Neural crest cell (in vitro differentiated cells): ENCODE data around the gene RIMBP2. TPM values are rescaled to one million over a fixed set of nuclear protein-coding genes. Genes with fewer than 3 reads are reported as not detected.

Experiments used
- DNase-seq: peaks from one replicate; pipeline ENCODE4 v3.0.0; 2021; ENCODE audit warnings: low read depth, mixed read lengths, low spot score
- H3K27ac Mint-ChIP-seq: one replicate; pipeline ENCODE4 v1.8.0; 2021; ENCODE audit warnings: mild to moderate bottlenecking, mixed read lengths; ENCODE audit not compliant: unreplicated experiment
- H3K27me3 Mint-ChIP-seq: 2 replicates; pipeline ENCODE4 v1.8.0; 2021; ENCODE audit warnings: low read depth, mild to moderate bottlenecking, mixed read lengths
- H3K36me3 Mint-ChIP-seq: 2 replicates; pipeline ENCODE4 v1.8.0; 2021; ENCODE audit warnings: low read depth, mild to moderate bottlenecking, mixed read lengths
- H3K4me1 Mint-ChIP-seq: 2 replicates; pipeline ENCODE4 v1.8.0; 2021; ENCODE audit warnings: mixed read lengths
- H3K4me3 Mint-ChIP-seq: one replicate; pipeline ENCODE4 v1.8.0; 2021; ENCODE audit warnings: mild to moderate bottlenecking, mixed read lengths
- H3K9me3 Mint-ChIP-seq: 2 replicates; pipeline ENCODE4 v1.8.0; 2021; ENCODE audit warnings: mixed read lengths
- total RNA-seq: library from RNA; stranded (reverse); gene quantifications from 2 replicates; pipeline ENCODE4 v1.2.1, GENCODE V29; 2021
- TF ChIP-seq, protein P1 (sequence below): fragments of 200-600 bp; sonication (generic); conservative IDR thresholded peaks from 2 replicates; pipeline ENCODE4 v1.5.0; 2021; ENCODE audit warnings: antibody characterized with exemption, mild to moderate bottlenecking

RIMBP2 gene
- total RNA-seq, 1 donor from 2014 or later: 5.9 TPM

DNA sequence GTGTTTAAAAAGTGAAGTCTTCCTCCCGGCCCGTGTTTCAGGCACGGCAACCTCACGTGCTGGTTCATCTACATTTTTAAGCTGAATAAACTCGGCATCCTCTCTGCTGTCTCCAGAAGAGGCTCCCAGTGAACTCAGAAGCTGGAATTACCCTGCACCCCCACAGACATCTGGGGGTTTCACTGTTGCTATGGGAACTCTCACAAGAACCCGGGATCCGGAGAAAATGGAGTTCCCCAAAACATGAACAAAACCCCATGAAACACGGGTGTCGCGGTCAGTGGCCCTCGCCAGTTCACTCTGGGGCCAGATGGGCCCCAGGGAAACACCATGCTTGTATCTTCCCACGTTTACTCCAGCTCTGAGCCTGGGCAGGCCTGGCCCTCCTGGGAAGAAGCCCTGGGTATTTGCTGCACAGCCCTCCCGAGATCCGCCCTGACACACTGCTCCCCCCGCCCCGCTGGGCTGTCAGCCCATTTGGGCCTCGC is 234.7 kb downstream of the RIMBP2 start:
- H3K9me3 Mint-ChIP-seq: no peaks in the 10 kb centered on the region
- TF ChIP-seq, protein P1, sequence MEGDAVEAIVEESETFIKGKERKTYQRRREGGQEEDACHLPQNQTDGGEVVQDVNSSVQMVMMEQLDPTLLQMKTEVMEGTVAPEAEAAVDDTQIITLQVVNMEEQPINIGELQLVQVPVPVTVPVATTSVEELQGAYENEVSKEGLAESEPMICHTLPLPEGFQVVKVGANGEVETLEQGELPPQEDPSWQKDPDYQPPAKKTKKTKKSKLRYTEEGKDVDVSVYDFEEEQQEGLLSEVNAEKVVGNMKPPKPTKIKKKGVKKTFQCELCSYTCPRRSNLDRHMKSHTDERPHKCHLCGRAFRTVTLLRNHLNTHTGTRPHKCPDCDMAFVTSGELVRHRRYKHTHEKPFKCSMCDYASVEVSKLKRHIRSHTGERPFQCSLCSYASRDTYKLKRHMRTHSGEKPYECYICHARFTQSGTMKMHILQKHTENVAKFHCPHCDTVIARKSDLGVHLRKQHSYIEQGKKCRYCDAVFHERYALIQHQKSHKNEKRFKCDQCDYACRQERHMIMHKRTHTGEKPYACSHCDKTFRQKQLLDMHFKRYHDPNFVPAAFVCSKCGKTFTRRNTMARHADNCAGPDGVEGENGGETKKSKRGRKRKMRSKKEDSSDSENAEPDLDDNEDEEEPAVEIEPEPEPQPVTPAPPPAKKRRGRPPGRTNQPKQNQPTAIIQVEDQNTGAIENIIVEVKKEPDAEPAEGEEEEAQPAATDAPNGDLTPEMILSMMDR: no peak
- peaks cover 27% of the 10 kb centered on the region for H3K27me3 Mint-ChIP-seq
- DNase-seq: no peak
- no peak overlapping the region for H3K4me3 Mint-ChIP-seq
- H3K27ac Mint-ChIP-seq: no peak overlapping the region
- peaks cover 12% of the 10 kb centered on the region for H3K4me1 Mint-ChIP-seq
- no peaks in the 10 kb centered on the region for H3K36me3 Mint-ChIP-seq

DNA sequence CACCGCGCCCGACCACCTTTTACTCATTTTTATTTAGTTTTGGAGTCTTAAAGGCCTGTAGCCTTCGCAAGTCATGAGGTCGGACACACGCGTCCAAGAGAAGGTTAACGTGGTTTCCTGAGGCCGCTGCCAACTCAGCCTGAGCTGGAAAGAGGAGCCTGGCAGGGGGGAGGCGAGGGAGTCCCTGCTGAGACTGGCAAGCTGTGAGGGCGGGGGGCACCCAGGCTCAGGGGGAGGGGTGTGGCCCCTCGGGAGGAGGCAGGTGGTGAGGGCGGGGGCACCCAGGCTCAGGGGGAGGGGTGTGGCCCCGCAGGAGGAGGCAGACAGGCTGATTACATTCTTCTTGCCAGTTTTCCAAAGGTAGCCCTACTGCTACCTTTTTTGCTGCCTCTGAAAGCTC is 235.2 kb downstream of the RIMBP2 start:
- Mint-ChIP-seq H3K27me3 (peaks cover 32% of the 10 kb centered on the region), H3K4me3 (no peak overlapping the region), H3K36me3 (no peaks in the 10 kb centered on the region), H3K4me1 (peaks cover 15% of the 10 kb centered on the region), H3K27ac (no peak overlapping the region), H3K9me3 (no peaks in the 10 kb centered on the region)
- no peak for DNase-seq
- TF ChIP-seq, protein P1: no peak

DNA sequence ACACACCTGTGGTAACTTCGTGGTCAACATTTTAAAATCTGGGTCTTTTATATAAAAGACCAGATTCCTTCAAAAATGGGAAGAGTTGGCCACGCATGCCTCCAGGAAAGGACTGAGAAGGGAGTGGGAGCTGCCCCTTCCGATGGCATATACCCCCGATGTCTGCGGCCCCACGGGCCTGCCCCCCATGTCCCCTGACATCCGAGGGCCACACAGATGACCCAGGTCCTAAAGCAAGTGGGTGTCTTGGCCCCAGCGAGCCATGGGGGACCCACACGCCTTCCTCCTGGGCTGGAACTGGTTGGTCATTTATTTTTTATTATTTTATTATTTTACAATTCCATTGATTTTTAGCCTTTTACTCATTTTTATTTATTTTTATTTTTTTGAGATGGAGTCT is 235.9 kb downstream of the RIMBP2 start:
- no peaks in the 10 kb centered on the region for H3K36me3 Mint-ChIP-seq
- no peak for DNase-seq
- peaks cover 39% of the 10 kb centered on the region for H3K27me3 Mint-ChIP-seq
- H3K4me1 Mint-ChIP-seq: peaks cover 21% of the 10 kb centered on the region
- H3K4me3 Mint-ChIP-seq: no peak overlapping the region
- TF ChIP-seq, protein P1: no peak
- H3K9me3 Mint-ChIP-seq: no peaks in the 10 kb centered on the region
- no peak overlapping the region for H3K27ac Mint-ChIP-seq

DNA sequence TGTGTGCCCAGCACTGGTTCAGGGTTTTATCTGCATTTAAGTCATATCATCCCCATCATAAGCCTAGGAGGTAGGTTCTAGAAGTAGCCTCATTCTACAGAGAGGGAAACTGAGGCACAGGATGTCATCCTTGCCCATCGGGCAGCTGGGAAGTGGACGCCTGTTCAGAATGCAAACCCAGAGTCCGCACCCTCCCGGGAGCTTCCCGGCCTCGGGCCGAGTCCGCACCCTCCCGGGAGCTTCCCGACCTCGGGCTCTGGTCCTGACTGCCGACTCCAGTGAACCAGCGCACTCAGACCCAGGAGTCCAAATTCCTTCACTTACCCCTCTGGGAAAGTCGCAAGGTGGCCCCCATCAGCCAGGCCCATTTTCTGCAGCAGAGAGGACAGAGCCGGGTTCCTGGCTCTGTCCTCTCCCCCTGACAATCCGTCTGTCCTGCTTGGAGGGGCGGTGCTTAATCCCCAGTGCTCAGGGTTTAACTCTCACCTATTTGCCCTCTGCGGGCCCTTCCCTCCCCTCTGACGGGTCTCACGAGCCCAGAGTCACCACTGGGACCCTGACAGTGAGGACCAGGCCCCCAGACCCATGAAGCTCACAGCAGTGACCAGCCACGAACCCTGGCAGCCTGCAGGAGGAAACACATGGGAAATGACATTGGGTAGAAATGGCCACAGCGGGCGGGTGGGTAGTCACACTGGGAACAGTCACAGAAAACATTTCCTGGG is 236.5 kb downstream of the RIMBP2 start:
- DNase-seq: no peak
- Mint-ChIP-seq H3K36me3 (no peaks in the 10 kb centered on the region), H3K9me3 (no peaks in the 10 kb centered on the region)

DNA sequence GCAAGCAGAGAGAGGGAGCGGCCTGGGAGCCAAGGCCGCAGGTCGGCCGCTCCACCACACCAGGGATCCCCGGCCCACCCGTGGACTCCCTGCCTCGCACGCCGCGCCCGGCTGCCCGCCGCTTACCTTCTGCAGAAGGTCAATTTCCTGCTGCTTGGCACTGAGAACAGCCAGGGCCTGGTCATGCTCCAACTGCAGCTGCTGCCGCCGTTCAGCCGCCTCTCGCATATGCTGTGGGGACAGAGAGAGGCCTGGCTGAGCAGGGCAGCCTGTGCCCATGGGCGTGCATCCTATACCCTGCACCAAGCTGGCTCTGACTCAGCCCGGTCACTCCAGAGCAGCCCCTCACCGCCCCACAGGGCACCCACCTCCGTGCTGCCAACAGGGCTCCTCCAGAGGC is 237.3 kb downstream of the RIMBP2 start:
- H3K4me1 Mint-ChIP-seq: peaks cover 25% of the 10 kb centered on the region
- H3K27ac Mint-ChIP-seq: no peak overlapping the region
- no peaks in the 10 kb centered on the region for H3K36me3 Mint-ChIP-seq
- H3K9me3 Mint-ChIP-seq: no peaks in the 10 kb centered on the region
- peaks cover 42% of the 10 kb centered on the region for H3K27me3 Mint-ChIP-seq
- no peak for DNase-seq
- H3K4me3 Mint-ChIP-seq: no peak overlapping the region
- TF ChIP-seq, protein P1: no peak

More for the DNA sequence above, 236.5 kb downstream of the RIMBP2 start:
- Mint-ChIP-seq H3K4me1 (peaks cover 25% of the 10 kb centered on the region), H3K27me3 (peaks cover 42% of the 10 kb centered on the region), H3K27ac (peak overlapping the region; percentile 88), H3K4me3 (no peak overlapping the region)
- TF ChIP-seq, protein P1: no peak
